SK-N-SH (cell line): Measurements from ENCODE around the gene FEV.

Experiments
- EZH2phosphoT487 ChIP-seq: fragments of 200-600 bp; sonication (generic); IDR thresholded peaks from 2 replicates; pipeline ENCODE4 v1.6.1; 2017; ENCODE audit warnings: low read depth, mixed run types, mild to moderate bottlenecking, antibody characterized with exemption, moderate library complexity, borderline replicate concordance
- GATA2 ChIP-seq: sonication (generic); formaldehyde crosslinking; IDR thresholded peaks from 2 replicates; pipeline ENCODE4 v1.5.0; 2020; ENCODE audit warnings: mild to moderate bottlenecking, missing genetic modification reagents
- JUND ChIP-seq: IDR thresholded peaks from 2 replicates; pipeline ENCODE4 v1.4.0; 2012
- POLR2AphosphoS5 ChIP-seq: IDR thresholded peaks from 2 replicates; pipeline ENCODE4 v1.6.1; 2012; ENCODE audit warnings: low read depth, low read length
- RFX5 ChIP-seq: IDR thresholded peaks from 2 replicates; pipeline ENCODE4 v1.6.1; 2012; ENCODE audit warnings: mild to moderate bottlenecking, improper control_type of control experiment, low read length
- RXRA ChIP-seq: IDR thresholded peaks from 2 replicates; pipeline ENCODE4 v1.4.0; 2012; ENCODE audit warnings: low read depth, mild to moderate bottlenecking, borderline replicate concordance
- YY1 ChIP-seq: IDR thresholded peaks from 2 replicates; pipeline ENCODE4 v1.4.0; 2012; ENCODE audit warnings: low read depth, mild to moderate bottlenecking
- ZBTB33 ChIP-seq: IDR thresholded peaks from 2 replicates; pipeline ENCODE4 v1.4.0; 2012; ENCODE audit warnings: low read depth, borderline replicate concordance
- TF ChIP-seq, protein P1 (sequence below): fragments of 150-350 bp; IDR thresholded peaks from 2 replicates; pipeline ENCODE4 v1.6.1; 2016; ENCODE audit warnings: mild to moderate bottlenecking, low read depth, low read length
- TF ChIP-seq, protein P2 (sequence below): IDR thresholded peaks from 2 replicates; pipeline ENCODE4 v1.4.0; 2012; ENCODE audit warnings: low read depth
- TF ChIP-seq, protein P3 (sequence below): fragments of 200-600 bp; sonication (generic); IDR thresholded peaks from 2 replicates; pipeline ENCODE4 v1.6.1; 2017; ENCODE audit warnings: antibody characterized with exemption, mild to moderate bottlenecking, moderate library complexity
- TF ChIP-seq, protein P4 (sequence below): fragments of 150-350 bp; IDR thresholded peaks from 2 replicates; pipeline ENCODE4 v1.6.1; 2017; ENCODE audit warnings: antibody characterized with exemption, low read length, low read depth, borderline replicate concordance

DNA sequence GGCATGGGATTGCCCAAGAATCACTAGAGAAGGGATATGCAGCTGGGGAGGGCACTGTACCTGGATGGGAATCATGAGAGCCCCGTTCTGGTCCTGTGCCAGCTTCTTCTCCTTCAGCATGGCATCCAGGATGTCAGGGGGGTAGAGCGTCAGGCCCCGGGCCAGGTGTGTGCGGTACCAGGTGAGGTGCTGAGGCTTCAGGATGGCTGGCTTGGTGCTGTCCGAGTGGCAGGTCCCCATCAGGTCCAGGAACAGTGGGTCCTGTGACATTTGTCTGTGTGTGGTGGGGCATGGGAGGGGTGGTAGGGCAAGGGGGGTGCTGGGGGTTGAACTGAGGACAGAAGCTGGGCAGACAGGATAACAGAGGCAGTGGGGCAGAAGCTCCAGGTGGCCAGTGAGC is 43.2 kb upstream of the FEV start:
- TF ChIP-seq, protein P1, sequence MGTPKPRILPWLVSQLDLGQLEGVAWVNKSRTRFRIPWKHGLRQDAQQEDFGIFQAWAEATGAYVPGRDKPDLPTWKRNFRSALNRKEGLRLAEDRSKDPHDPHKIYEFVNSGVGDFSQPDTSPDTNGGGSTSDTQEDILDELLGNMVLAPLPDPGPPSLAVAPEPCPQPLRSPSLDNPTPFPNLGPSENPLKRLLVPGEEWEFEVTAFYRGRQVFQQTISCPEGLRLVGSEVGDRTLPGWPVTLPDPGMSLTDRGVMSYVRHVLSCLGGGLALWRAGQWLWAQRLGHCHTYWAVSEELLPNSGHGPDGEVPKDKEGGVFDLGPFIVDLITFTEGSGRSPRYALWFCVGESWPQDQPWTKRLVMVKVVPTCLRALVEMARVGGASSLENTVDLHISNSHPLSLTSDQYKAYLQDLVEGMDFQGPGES = no peak
- TF ChIP-seq, protein P2, sequence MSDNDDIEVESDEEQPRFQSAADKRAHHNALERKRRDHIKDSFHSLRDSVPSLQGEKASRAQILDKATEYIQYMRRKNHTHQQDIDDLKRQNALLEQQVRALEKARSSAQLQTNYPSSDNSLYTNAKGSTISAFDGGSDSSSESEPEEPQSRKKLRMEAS = no peak
- TF ChIP-seq, protein P3, sequence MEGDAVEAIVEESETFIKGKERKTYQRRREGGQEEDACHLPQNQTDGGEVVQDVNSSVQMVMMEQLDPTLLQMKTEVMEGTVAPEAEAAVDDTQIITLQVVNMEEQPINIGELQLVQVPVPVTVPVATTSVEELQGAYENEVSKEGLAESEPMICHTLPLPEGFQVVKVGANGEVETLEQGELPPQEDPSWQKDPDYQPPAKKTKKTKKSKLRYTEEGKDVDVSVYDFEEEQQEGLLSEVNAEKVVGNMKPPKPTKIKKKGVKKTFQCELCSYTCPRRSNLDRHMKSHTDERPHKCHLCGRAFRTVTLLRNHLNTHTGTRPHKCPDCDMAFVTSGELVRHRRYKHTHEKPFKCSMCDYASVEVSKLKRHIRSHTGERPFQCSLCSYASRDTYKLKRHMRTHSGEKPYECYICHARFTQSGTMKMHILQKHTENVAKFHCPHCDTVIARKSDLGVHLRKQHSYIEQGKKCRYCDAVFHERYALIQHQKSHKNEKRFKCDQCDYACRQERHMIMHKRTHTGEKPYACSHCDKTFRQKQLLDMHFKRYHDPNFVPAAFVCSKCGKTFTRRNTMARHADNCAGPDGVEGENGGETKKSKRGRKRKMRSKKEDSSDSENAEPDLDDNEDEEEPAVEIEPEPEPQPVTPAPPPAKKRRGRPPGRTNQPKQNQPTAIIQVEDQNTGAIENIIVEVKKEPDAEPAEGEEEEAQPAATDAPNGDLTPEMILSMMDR = no peak
- no peak for TF ChIP-seq ZBTB33
- TF ChIP-seq POLR2AphosphoS5 = no peak
- TF ChIP-seq RFX5 = no peak
- TF ChIP-seq EZH2phosphoT487 = no peak
- TF ChIP-seq YY1 = no peak
- TF ChIP-seq RXRA = no peak
- no peak for TF ChIP-seq GATA2 (CRISPR knock-in tag)
- no peak for TF ChIP-seq JUND
- TF ChIP-seq, protein P4, sequence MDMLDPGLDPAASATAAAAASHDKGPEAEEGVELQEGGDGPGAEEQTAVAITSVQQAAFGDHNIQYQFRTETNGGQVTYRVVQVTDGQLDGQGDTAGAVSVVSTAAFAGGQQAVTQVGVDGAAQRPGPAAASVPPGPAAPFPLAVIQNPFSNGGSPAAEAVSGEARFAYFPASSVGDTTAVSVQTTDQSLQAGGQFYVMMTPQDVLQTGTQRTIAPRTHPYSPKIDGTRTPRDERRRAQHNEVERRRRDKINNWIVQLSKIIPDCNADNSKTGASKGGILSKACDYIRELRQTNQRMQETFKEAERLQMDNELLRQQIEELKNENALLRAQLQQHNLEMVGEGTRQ = no peak
